WTC11 (cell line): ENCODE data around the gene SUPT3H. TPM values are rescaled to one million over a fixed set of nuclear protein-coding genes. Genes with fewer than 3 reads are reported as not detected.

ENCODE experiments used
- ATAC-seq: fragments of 200-7000 bp; cut with Tn5 transposase; 2 replicates; pipeline ENCODE4 v1.10.0; 2021; ENCODE audit warnings: mild to moderate bottlenecking, moderate library complexity
- CTCF ChIA-PET: fragments of 300-600 bp; sonication (Branson Sonifier 250); formaldehyde crosslinking; loops from one replicate; lab custom pipeline; 2021; ENCODE audit warnings: antibody characterized with exemption; lab: Charles Lee
- POLR2A ChIA-PET: fragments of 350-600 bp; sonication (Branson Sonifier 250); formaldehyde crosslinking; loops from one replicate; lab custom pipeline; 2021; ENCODE audit warnings: antibody characterized with exemption; lab: Charles Lee
- DNase-seq: peaks from one replicate; pipeline ENCODE4 v3.0.0; 2021; ENCODE audit warnings: low spot score
- H3K27ac Mint-ChIP-seq: 2 replicates; pipeline ENCODE4 v1.8.0; 2021; ENCODE audit warnings: mixed read lengths
- H3K27me3 Mint-ChIP-seq: 2 replicates; pipeline ENCODE4 v1.8.0; 2021; ENCODE audit warnings: low read depth, mild to moderate bottlenecking, moderate library complexity, mixed read lengths
- H3K36me3 Mint-ChIP-seq: 2 replicates; pipeline ENCODE4 v1.8.0; 2021; ENCODE audit warnings: mixed read lengths
- H3K4me1 Mint-ChIP-seq: 2 replicates; pipeline ENCODE4 v1.8.0; 2022; ENCODE audit warnings: mixed read lengths
- H3K4me3 Mint-ChIP-seq: 2 replicates; pipeline ENCODE4 v1.8.0; 2021; ENCODE audit warnings: mild to moderate bottlenecking, moderate library complexity, mixed read lengths
- H3K9me3 Mint-ChIP-seq: 2 replicates; pipeline ENCODE4 v1.8.0; 2021; ENCODE audit warnings: mixed read lengths
- CTCF ChIP-seq: fragments of 200-600 bp; IDR thresholded peaks from 2 replicates; pipeline ENCODE4 v1.8.0; 2022; ENCODE audit warnings: antibody characterized with exemption
- ELF4 ChIP-seq: sonication (generic); formaldehyde crosslinking; IDR thresholded peaks from 2 replicates; pipeline ENCODE4 v1.8.1; 2022; ENCODE audit warnings: low read depth, mild to moderate bottlenecking, moderate library complexity, missing genetic modification reagents
- EMX1 ChIP-seq: fragments of 250-450 bp; sonication (Bioruptor Pico); IDR thresholded peaks from 2 replicates; pipeline ENCODE4 v1.8.0; 2021; ENCODE audit warnings: mild to moderate bottlenecking
- ERG ChIP-seq: fragments of 250-450 bp; sonication (Bioruptor Pico); IDR thresholded peaks from 2 replicates; pipeline ENCODE4 v1.8.0; 2021; ENCODE audit warnings: mild to moderate bottlenecking
- FOXP4 ChIP-seq: sonication (generic); formaldehyde crosslinking; IDR thresholded peaks from 2 replicates; pipeline ENCODE4 v1.8.0; 2022; ENCODE audit warnings: mild to moderate bottlenecking, missing genetic modification reagents
- IRF2 ChIP-seq: sonication (generic); formaldehyde crosslinking; IDR thresholded peaks from 2 replicates; pipeline ENCODE4 v1.8.0; 2022; ENCODE audit warnings: low read depth, missing genetic modification reagents, borderline replicate concordance
- NFYB ChIP-seq: sonication (generic); formaldehyde crosslinking; conservative IDR thresholded peaks from 2 replicates; pipeline ENCODE4 v1.8.0; 2022; ENCODE audit warnings: low read depth, missing genetic modification reagents
- NR1H2 ChIP-seq: sonication (generic); formaldehyde crosslinking; IDR thresholded peaks from 2 replicates; pipeline ENCODE4 v1.9.0; 2021; ENCODE audit warnings: mild to moderate bottlenecking, moderate library complexity, missing genetic modification reagents
- NR3C1 ChIP-seq: sonication (generic); formaldehyde crosslinking; conservative IDR thresholded peaks from 2 replicates; pipeline ENCODE4 v1.8.1; 2023; ENCODE audit warnings: low read depth, mild to moderate bottlenecking, missing genetic modification reagents
- PRRX2 ChIP-seq: fragments of 250-450 bp; sonication (Bioruptor Pico); IDR thresholded peaks from 2 replicates; pipeline ENCODE4 v1.8.0; 2021; ENCODE audit warnings: mild to moderate bottlenecking
- SMAD4 ChIP-seq: sonication (generic); formaldehyde crosslinking; IDR thresholded peaks from 2 replicates; pipeline ENCODE4 v1.8.0; 2022; ENCODE audit warnings: mild to moderate bottlenecking, missing genetic modification reagents
- SP1 ChIP-seq: sonication (generic); formaldehyde crosslinking; conservative IDR thresholded peaks from 2 replicates; pipeline ENCODE4 v1.8.1; 2022; ENCODE audit warnings: missing genetic modification reagents
- TCF7 ChIP-seq: sonication (generic); formaldehyde crosslinking; IDR thresholded peaks from 2 replicates; pipeline ENCODE4 v1.8.0; 2022; ENCODE audit warnings: mild to moderate bottlenecking, low read depth, missing genetic modification reagents, moderate library complexity
- ZBTB43 ChIP-seq: sonication (generic); formaldehyde crosslinking; IDR thresholded peaks from 2 replicates; pipeline ENCODE4 v1.8.1; 2023; ENCODE audit warnings: mild to moderate bottlenecking, missing genetic modification reagents
- ZNF138 ChIP-seq: sonication (generic); formaldehyde crosslinking; conservative IDR thresholded peaks from 2 replicates; pipeline ENCODE4 v1.8.1; 2022; ENCODE audit warnings: mild to moderate bottlenecking, moderate library complexity, missing genetic modification reagents
- ZNF416 ChIP-seq: fragments of 250-450 bp; sonication (Bioruptor Pico); IDR thresholded peaks from 2 replicates; pipeline ENCODE4 v1.9.0; 2021; ENCODE audit warnings: mild to moderate bottlenecking, inconsistent platforms
- total RNA-seq: library from RNA; stranded (reverse); gene quantifications from 3 replicates; pipeline ENCODE4 v1.2.3, GENCODE V29; 2021
- TF ChIP-seq, protein P1 (sequence below): fragments of 250-450 bp; sonication (Bioruptor Pico); IDR thresholded peaks from 2 replicates; pipeline ENCODE4 v1.9.0; 2021; ENCODE audit warnings: moderate library complexity, mild to moderate bottlenecking, inconsistent platforms, borderline replicate concordance
- TF ChIP-seq, protein P2 (sequence below): sonication (generic); formaldehyde crosslinking; IDR thresholded peaks from 2 replicates; pipeline ENCODE4 v1.8.1; 2022; ENCODE audit warnings: missing genetic modification reagents, borderline replicate concordance
- TF ChIP-seq, protein P3 (sequence below): sonication (generic); formaldehyde crosslinking; conservative IDR thresholded peaks from 2 replicates; pipeline ENCODE4 v1.8.1; 2022; ENCODE audit warnings: mild to moderate bottlenecking, missing genetic modification reagents
- TF ChIP-seq, protein P4 (sequence below): fragments of 250-450 bp; sonication (Bioruptor Pico); IDR thresholded peaks from 2 replicates; pipeline ENCODE4 v1.9.0; 2021; ENCODE audit warnings: mild to moderate bottlenecking, borderline replicate concordance

SUPT3H gene
- total RNA-seq, 1 experiment from 2014 or later, result 15.3 TPM

- DNase-seq, result no peak
- no peak for TF ChIP-seq PRRX2
- TF ChIP-seq, protein P1, sequence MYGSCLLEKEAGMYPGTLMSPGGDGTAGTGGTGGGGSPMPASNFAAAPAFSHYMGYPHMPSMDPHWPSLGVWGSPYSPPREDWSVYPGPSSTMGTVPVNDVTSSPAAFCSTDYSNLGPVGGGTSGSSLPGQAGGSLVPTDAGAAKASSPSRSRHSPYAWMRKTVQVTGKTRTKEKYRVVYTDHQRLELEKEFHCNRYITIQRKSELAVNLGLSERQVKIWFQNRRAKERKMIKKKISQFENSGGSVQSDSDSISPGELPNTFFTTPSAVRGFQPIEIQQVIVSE, result no peak
- TF ChIP-seq NR1H2, result no peak
- TF ChIP-seq SMAD4 (CRISPR knock-in tag), result no peak
- no peak for TF ChIP-seq TCF7 (CRISPR knock-in tag)
- TF ChIP-seq IRF2 (CRISPR knock-in tag), result no peak
- TF ChIP-seq ZBTB43 (CRISPR knock-in tag), result no peak
- TF ChIP-seq FOXP4 (CRISPR knock-in tag), result no peak
- TF ChIP-seq SP1 (CRISPR knock-in tag), result no peak
- no peak for TF ChIP-seq NR3C1 (CRISPR knock-in tag)
- no peak for TF ChIP-seq ELF4 (CRISPR knock-in tag)
- no peak for TF ChIP-seq ZNF138
- no peak for TF ChIP-seq NFYB (CRISPR knock-in tag)
- no peak for TF ChIP-seq CTCF
- TF ChIP-seq, all 79 proteins: peak for 0
- H3K4me3 Mint-ChIP-seq, result no peak overlapping the region
- peaks cover 18% of the 10 kb centered on the region for H3K9me3 Mint-ChIP-seq
- POLR2A ChIA-PET, result no interaction called here
- H3K27ac Mint-ChIP-seq, result no peak overlapping the region
- H3K4me1 Mint-ChIP-seq, result no peaks in the 10 kb centered on the region
- no peak for ATAC-seq
- H3K36me3 Mint-ChIP-seq, result peaks cover 15% of the 10 kb centered on the region
- CTCF ChIA-PET, result no interaction called here
- no peaks in the 10 kb centered on the region for H3K27me3 Mint-ChIP-seq
These were observed 148.3 kb downstream of the SUPT3H start for GRCh38 chr6:45229416-45229815.

- ChIA-PET POLR2A (no interaction called here), CTCF (no interaction called here)
- H3K4me3 Mint-ChIP-seq, result no peak overlapping the region
- no peaks in the 10 kb centered on the region for H3K36me3 Mint-ChIP-seq
- TF ChIP-seq ZNF416 (CRISPR knock-in tag) (no peak), EMX1 (no peak)
- TF ChIP-seq, protein P2, sequence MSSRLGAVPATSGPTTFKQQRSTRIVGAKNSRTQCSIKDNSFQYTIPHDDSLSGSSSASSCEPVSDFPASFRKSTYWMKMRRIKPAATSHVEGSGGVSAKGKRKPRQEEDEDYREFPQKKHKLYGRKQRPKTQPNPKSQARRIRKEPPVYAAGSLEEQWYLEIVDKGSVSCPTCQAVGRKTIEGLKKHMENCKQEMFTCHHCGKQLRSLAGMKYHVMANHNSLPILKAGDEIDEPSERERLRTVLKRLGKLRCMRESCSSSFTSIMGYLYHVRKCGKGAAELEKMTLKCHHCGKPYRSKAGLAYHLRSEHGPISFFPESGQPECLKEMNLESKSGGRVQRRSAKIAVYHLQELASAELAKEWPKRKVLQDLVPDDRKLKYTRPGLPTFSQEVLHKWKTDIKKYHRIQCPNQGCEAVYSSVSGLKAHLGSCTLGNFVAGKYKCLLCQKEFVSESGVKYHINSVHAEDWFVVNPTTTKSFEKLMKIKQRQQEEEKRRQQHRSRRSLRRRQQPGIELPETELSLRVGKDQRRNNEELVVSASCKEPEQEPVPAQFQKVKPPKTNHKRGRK (CRISPR knock-in tag), result no peak
- no peaks in the 10 kb centered on the region for H3K27me3 Mint-ChIP-seq
- H3K4me1 Mint-ChIP-seq, result peaks cover 3% of the 10 kb centered on the region; the same call in 1 of the 2 replicates
- ATAC-seq (no peak), DNase-seq (no peak)
- no peak overlapping the region for H3K27ac Mint-ChIP-seq
- H3K9me3 Mint-ChIP-seq, result 0 out of 2 replicates have a peak, but pooled peaks cover 2% of the 10 kb centered on the region
These were observed 151.7 kb downstream of the SUPT3H start for GRCh38 chr6:45226081-45226480.

- ATAC-seq (no peak), DNase-seq (no peak)
- Mint-ChIP-seq H3K27me3 (no peaks in the 10 kb centered on the region), H3K4me3 (no peak overlapping the region), H3K4me1 (peaks cover 3% of the 10 kb centered on the region; the same call in 1 of the 2 replicates), H3K27ac (no peak overlapping the region), H3K36me3 (no peaks in the 10 kb centered on the region), H3K9me3 (no peaks in the 10 kb centered on the region)
- POLR2A ChIA-PET, result no interaction called here
- CTCF ChIA-PET, result no interaction called here
- TF ChIP-seq ELF4 (CRISPR knock-in tag) (no peak), ERG (no peak)
- TF ChIP-seq, protein P3, sequence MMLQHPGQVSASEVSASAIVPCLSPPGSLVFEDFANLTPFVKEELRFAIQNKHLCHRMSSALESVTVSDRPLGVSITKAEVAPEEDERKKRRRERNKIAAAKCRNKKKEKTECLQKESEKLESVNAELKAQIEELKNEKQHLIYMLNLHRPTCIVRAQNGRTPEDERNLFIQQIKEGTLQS (CRISPR knock-in tag), result no peak
- TF ChIP-seq, protein P4, sequence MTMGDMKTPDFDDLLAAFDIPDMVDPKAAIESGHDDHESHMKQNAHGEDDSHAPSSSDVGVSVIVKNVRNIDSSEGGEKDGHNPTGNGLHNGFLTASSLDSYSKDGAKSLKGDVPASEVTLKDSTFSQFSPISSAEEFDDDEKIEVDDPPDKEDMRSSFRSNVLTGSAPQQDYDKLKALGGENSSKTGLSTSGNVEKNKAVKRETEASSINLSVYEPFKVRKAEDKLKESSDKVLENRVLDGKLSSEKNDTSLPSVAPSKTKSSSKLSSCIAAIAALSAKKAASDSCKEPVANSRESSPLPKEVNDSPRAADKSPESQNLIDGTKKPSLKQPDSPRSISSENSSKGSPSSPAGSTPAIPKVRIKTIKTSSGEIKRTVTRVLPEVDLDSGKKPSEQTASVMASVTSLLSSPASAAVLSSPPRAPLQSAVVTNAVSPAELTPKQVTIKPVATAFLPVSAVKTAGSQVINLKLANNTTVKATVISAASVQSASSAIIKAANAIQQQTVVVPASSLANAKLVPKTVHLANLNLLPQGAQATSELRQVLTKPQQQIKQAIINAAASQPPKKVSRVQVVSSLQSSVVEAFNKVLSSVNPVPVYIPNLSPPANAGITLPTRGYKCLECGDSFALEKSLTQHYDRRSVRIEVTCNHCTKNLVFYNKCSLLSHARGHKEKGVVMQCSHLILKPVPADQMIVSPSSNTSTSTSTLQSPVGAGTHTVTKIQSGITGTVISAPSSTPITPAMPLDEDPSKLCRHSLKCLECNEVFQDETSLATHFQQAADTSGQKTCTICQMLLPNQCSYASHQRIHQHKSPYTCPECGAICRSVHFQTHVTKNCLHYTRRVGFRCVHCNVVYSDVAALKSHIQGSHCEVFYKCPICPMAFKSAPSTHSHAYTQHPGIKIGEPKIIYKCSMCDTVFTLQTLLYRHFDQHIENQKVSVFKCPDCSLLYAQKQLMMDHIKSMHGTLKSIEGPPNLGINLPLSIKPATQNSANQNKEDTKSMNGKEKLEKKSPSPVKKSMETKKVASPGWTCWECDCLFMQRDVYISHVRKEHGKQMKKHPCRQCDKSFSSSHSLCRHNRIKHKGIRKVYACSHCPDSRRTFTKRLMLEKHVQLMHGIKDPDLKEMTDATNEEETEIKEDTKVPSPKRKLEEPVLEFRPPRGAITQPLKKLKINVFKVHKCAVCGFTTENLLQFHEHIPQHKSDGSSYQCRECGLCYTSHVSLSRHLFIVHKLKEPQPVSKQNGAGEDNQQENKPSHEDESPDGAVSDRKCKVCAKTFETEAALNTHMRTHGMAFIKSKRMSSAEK (CRISPR knock-in tag), result no peak
These were observed 155.4 kb downstream of the SUPT3H start for GRCh38 chr6:45222380-45222779.
